CD1c-positive myeloid dendritic cell (primary cell): ENCODE data around the gene MTCP1.

Experiments used
- DNase-seq: peaks from one replicate; pipeline ENCODE4 v3.0.0-alpha.2; 2016; ENCODE audit errors: extremely low spot score

The MTCP1 gene

DNA sequence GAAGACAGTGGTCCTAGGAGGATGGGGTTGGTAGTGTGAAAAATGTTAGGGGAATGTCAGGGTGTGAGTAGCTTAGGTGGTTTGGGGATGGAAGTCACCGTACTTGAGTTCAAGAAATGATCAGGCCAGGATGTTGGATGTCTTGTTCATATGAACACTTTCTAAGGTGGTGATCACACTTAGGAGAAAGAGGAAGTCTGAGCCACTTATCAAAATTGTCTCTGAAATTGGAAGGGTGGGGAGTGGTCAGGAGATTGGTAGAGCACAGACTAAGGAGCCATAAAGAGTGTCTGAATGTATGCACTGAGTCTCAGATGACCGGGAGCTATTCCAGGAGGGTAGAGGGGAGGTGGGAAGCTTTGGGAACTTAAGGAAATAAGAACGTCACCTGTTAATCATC, 17.3 kb downstream of the MTCP1 start:
- no peak for DNase-seq

DNA sequence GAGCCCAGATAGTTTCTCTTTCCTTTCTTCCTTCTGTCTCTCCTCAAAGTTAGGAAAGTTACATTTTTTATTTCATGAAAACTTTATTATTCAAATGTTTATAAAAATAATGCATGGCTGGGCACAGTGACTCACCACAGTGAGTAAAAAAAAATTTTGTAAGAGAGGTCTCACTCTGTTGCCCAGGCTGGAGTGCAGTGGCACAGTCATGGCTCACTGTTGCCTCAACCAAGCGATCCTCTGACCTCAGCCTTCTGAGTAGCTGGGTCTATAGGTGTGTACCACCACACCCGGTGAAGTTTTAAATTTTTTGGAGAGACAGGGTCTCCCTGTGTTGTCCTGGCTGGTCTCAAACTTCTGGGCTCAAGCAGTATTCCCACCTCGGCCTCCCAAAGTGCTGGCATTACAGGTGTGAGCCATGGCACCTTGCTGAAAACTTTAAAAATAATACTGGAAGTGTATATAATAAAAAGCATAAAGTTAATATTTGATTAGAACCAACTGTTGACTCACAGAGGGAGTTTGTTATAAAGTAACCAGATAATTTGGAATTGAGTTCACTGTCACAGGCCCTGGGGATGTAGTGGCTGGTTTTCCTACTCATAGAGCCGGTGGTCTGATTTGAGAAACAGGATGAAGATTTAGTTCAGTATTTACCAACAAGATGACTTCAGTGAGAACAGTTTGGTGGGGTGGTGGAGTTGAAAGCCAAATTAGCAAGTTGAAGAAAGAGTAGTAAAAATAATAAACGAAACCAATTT, 18.0 kb downstream of the MTCP1 start:
- DNase-seq = no peak

DNA sequence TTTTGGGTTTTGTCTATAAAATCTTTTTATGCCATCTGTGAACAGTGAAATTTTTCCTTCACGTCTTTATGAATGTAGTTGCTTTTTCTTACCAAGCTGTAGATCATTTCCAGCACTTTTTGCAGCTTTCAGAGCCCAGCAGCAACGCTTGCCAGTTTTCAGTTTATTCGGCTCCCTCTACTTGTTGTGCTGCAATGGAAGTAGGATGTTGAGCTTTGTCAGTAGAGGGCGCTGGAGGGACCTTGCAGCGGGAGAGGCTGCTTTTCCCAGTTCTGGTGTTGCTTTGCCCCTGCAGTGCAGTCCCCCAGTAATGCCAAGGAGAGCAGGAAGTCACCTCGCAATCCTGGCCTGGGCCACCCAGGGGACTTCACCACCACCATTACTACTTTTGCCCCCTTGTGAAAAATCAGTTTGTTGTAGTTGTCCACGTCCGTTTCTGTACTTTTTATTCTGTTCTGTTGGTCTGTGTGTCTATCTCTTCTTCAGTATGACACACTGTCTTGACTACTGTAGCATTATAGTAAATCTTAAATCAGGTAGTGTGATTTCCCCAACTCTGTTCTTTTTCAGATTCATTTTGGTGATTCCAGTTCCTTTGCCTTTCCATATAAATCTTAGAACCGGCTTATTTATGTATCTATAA, 21.8 kb downstream of the MTCP1 start:
- DNase-seq = peak; percentile 43

DNA sequence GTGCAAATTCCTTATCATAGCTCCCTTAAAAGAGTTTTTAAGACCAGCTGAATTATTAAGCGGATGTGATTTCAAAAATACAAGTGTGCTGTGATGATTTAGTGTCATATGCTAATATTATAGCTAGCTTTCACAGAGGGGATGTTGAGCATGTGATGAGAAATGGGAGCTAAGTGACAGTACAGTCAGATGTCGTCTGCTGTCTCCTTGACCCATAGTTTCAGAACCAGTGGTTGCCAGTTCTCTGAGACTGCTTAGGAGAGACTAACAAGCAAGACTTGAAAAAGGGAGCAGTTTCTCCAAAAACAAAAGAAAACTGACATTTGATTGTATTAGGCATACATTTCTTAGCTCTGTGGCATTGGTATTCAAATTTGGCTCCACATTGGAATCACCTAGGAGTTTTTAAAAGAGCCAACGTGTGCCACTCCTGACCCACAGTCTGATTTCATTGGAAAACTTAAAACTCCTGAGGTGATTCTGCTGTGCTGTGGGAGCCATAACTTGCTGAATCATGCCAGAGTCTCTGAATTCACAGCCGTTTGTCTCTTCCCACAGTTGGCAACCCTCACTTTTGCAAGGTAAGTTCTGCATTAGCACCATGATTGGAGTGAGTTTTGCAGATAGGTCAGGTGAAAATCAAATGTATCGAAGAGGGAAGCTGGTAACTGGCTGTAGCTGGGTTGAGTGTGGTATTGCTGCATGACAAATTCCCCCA, 24.0 kb downstream of the MTCP1 start:
- DNase-seq = no peak

DNA sequence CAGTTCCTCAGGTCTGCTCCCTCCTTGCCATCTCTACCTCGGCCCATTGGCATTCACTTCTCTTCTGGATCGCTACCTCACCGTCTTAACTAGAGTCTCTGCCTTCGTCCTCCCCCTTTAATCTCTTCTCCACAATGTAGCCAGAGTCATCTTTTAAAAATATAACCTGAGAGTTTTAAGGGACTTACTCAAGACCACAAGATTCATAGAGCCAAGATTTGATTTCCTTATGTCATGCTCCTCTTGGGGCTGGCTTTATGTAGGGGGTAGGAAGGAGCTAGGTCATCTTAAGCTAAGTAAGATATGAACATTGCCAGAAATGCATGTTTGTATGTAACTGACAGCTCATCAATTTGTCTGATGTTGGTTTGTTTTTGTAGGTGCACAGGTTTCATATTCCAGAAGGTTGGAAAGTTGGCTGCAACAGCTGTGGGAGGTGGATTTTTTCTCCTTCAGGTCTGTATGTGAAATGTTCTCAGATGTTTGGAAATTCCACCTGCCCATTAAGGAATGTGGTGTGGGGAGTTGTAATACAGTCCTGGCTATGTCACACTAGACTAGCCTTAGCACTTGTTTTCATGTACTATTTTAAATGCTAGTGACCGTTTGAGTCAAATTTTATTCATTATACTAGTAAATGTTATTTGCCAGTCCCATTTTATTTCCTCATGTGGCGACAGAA, 24.7 kb downstream of the MTCP1 start:
- no peak for DNase-seq

DNA sequence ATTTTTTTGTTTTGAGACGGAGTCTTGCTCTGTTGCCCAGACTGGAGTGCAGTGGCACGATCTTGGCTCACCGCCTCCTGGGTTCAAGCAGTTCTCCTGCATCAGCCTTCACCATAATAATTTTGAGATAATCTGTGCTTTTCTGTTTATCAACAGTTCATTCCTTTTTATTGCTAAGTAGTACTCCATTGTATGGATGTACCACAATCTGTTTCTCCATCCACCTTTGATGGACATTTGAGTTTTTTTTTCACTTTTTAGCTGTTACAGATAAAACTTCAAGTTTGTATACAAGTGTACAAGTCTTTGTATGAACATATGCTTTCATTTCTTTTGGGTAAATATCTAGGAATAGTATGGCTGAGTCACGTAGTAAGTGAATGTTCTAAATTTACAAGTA, 35.2 kb downstream of the MTCP1 start:
- no peak for DNase-seq

DNA sequence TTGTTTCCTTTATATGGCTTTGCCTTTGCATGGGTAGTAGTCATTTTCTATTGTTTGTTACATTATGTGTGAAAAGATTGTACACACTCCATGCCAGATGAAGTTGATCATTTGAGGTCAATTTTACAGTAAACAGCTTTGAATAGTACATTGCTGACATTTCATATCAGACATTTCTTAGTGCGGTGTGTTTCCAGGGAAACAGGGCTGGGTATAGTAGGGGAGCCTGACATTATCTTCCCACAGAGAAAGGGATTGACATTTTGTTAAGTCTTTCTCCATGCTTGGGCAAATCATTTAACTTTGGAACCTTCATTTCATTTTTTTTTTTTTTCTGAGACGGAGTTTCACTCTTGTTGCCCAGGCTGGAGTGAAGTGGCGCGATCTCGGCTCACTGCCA, 39.3 kb downstream of the MTCP1 start:
- no peak for DNase-seq

DNA sequence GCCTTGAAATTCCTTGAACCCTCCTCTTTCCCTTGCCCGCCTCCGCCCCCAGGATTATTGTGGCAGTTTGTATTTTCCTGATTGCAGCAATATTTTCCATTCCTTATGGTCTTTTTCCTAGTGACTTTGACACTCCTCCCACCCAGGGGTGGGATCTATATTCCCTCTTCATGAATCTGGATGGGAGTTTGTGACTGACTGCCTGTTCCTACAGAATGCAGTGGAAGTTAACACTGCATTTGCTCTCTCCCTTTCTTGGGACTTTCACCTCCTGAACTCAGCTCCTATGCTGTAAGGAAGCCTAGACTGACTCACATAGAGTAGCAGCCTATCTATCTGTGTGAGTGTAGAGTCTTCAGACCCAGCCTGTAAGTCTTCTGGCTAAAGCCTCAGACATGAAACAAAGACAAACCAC, 42.1 kb downstream of the MTCP1 start:
- DNase-seq = no peak

DNA sequence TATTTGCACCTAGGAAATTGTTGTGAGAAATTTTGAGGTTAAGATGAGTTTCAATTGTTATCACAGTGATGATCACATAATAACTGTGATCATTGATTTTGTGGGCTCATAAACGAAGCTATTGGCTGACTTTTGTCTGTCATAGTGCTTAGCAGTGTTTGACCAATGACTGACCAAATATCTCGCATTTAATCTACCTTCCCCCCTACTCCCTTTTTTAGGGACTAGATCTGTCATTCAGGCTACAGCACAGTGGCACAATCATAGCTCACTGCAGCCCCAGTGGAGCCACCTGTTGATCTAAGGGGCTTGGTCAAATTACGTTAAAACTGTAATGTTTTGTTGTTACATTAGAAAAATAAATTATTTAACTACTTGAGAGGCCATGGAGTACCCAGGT, 42.8 kb downstream of the MTCP1 start:
- no peak for DNase-seq

DNA sequence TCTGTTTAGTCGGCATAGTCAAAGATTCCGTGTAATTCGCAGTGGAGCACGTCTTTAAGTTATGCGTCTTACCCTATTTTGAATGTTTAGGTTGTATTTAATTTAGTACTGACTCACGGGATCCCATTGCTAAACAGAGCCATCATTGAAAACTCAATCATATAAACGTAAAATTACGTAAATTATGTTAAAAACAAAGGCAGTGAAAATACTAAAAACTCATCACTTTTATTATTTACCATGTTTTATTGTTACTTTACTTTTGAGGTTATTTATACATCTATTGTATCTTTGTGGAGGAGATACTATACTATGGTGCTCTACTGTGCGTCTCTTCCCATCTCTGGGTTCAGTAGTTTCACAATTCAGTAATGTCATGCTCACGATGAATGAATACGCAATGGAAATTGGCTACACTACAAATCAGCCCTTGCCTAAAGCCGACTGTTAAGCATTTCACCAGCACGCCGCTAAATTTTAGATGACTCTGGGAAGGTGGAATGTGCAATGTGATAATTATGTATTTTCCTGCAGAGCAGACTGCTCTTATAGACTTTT, 43.3 kb downstream of the MTCP1 start:
- DNase-seq = peak; percentile 55

DNA sequence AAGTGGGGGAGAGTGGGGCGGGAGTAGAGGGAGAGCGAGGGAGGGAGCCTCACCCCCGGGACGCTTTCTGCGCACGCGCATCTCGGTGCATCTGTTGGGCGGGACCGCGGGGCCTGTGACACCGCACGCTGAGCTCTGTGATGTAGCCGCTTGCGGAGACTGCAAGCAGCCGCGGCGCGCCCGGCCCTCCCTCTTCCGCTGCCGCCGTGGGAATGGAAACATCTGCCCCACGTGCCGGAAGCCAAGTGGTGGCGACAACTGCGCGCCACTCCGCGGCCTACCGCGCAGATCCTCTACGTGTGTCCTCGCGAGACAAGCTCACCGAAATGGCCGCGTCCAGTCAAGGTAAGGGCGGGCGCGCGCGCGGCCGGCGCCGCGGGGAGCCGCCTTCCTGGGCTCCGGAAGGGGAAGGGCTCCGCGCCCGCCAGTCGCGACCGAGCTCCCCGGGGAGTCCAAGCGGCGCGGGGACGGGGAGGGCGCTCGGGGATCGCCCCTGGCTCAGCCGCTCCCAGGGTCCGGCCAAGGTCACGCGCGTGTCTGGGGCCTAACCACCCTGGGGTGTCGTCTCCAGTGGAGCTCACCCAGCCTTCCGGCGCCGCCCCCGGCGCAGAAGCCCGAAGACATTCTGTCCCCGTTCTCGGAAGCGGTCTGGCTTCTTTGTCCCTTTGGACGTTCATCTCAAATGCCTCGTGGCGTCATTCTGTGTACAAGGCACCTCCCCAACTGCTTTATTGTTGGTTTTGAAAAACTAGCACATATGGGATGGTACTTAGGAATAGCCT, 44.0 kb downstream of the MTCP1 start, which contains the start of gene FUNDC2:
FUNDC2 (plus strand) TSS at position 118 of the 782 bp plus-strand sequence; CDS start at position 213, 95 bp downstream.
- peak; percentile 95 for DNase-seq

DNA sequence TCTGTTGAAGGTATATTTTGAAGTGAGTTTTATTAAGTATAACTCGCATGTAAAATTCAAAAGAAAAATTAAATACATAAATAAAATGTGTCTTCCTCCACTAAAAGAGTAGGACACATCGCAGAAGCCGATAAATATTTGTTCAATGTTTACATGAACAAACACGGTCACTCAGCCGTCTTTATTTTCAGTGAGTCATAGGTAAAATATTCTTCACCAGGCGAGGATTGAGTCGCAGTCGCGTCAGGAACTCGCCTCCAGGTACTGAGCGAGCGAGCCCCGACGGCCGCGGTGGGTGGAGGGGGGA, 44.6 kb downstream of the MTCP1 start:
- DNase-seq = no peak

DNA sequence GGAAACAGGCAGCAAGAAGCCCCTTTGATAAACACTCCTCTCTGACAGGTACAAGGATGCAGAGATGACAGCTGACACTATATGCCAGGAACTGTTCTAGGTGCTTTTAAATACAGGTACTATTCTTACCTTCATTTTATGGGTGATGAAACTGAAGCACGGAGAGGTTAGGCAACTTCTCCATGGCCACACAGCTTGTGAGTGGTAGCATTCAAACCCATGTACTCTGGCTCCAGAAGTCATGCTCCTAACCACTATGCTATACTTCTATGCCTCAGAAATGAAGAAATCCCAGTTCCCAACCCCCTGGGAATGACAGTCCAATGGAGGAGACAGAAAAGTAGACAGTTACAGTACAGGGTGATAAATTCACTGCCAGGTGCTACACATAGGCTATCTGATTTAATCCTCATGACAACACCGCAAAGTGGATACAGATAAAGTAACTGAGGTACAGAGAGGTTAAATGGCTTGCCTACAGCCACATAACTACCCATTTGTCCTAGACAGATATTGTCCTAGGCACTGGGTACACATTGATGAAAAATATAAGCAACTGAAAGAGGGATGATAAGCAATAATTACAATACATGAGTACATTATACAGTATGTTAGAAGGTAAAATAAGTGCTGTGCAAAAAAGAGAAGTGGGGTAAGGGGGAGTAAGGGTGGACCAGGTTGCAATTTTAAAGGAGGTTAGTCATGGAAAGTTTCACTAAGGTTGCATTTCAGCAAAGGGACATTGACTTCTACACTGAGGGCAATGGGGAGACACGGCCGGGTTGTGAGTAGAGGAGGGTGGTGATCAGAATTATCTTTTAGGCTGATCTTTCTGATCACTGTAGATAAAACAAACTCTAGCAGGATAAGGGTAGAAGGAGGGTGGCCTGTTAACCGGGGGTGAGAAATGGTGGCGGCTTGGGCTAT, 46.8 kb downstream of the MTCP1 start:
- DNase-seq = no peak

DNA sequence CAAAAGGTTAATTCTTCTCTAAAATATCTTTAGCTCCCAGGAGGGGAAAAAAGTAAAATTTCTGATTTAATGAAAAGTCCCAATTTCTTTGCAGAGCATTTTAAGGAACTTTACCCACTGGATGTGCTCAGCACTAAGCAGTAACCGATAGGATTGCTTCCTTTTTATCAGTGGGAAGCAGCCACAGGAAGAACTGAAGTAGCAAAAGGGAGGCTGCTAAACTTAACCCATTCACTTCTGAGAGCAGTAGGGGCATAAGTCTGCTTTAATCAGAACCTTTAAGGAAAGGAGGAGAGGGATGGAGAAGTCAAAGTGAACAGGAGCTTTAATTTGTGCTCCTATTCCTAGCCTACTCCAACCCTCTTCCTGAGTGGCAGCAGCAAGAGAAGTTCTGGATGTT, 48.4 kb downstream of the MTCP1 start, which contains the start of gene F8:
F8 (minus strand) TSS at position 139 of the 400 bp plus-strand sequence. CDS start 171 bp downstream, outside the sequence.
- peak; percentile 16 for DNase-seq

DNA sequence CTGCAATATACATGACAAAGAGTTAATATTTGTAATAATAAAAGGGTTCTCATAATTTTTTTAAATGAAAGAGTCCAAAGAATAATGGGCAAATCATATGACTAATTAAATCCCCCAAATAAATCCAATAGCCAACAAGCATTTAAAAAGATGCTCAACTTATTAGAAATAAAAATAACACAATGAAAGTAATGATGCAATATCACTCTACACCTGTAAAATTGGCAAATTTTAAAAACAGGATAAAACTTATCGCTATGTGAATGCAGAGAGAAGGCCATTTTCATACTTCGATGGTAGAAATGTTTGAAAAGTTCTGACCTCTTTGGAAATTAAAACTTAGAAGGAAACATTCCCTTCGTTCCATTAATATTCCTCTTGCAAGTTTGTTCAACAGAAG, 50.3 kb downstream of the MTCP1 start:
- DNase-seq = no peak
